Superior temporal gyrus (tissue), 1 donor: Measurements from ENCODE around the gene PMFBP1.
"Not testable (repeated sequence)": the region's sequence is repeated elsewhere in the genome, so short reads cannot be mapped to it uniquely, and the experiment has no call there.

Experiments used
- DNase-seq: peaks from one replicate; pipeline ENCODE4 v3.0.0-alpha.2; 2016; ENCODE audit errors: extremely low spot score

Gene PMFBP1

DNA sequence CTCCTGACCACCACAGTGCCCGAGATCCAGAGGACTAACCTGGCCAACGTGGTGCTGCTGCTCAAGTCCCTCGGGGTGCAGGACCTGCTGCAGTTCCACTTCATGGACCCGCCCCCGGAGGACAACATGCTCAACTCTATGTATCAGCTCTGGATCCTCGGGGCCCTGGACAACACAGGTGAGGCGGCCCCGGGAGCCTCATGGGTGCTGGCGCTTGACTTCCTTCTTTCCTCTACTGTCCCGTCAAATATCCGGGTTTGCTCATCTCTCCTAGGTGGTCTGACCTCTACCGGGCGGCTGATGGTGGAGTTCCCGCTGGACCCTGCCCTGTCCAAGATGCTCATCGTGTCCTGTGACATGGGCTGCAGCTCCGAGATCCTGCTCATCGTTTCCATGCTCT lies 64.6 kb downstream of the PMFBP1 start:
- DNase-seq = no peak

DNA sequence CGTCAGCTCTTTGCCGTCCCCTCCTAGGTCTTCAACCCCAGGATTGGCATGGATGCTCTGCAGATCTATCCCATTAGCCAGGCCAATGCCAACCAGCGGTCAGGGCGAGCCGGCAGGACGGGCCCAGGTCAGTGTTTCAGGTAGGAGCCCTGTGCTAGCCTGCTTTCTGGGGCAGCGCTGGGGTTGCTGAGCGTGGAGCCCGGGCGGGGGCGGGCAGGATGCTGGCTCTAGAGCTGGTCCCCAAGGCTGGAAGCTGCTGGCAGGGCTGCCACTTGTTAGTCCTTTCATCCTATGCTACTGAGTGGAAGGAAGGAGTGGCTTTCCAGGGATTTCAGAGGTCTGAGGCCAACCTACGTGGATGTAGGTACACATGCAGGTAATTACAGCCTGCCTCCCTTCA lies 66.0 kb downstream of the PMFBP1 start:
- DNase-seq = no peak

GRCh38 chr16:72104905-72105304 lies 67.0 kb downstream of the PMFBP1 start:
- no peak for DNase-seq

DNA sequence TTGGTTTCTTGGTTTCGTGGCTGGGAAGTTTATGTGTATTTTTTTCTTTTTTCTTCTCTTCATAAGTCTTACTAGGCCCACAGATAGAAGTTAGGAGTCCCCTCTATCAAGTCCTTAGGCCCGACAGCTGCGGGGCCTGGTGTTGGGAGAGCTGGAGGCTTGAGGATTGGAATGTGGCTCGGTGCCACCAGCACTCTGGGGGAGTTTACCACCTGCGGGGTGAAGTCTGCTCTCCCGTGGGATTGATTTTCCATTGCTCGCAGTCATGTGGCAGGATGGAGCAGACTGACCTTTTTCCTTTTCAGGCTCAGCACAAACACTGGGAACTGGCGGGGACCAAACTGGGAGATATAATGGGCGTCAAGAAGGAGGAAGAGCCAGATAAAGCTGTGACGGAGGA lies 70.8 kb downstream of the PMFBP1 start:
- no peak for DNase-seq

GRCh38 chr16:72099377-72099818 lies 72.6 kb downstream of the PMFBP1 start:
- DNase-seq = peak; percentile 75

GRCh38 chr16:72098936-72099335 lies 73.0 kb downstream of the PMFBP1 start:
- DNase-seq = no peak

GRCh38 chr16:72094266-72094610 lies 77.7 kb downstream of the PMFBP1 start:
- no peak for DNase-seq

DNA sequence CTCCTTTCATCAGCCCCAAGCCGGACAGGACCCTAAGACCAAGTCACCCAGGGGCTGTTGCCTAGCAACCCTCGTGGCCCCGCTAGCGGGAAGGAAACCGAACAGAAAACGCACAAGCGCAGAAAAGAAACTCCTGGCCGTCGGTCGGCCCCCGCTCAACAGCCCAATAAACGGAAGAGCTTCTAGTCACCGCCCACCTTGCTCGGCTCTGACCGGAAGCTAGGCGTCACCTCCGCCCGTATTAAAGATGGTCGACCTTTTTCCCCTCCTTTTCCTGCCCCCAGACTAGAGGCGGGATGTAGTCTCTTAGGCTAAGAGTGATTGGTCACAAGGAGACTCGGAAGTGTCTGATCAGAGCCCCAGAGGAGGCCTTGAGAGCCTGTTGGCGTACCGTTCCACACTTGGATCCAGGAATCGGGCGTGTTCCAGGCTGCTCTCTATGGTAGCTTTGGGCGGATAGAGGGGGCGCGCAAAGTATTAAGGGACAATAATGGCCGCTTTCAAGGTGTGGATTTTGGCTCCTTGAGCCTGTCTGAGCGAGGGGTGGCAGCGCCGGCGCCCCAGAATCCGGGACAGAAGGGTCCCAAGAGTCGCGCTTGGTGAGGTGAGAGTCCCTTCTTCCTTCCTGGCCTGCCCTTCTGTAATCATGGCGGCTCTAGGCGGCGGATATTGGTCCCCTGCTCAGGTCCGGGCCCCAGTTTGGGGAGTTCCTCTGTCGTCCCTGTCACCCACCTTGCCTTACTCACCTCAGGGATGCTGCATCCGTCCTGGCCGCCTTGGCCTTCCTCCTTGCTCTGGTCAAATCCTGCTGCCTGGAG lies 78.3 kb downstream of the PMFBP1 start, which contains the start of the genes DHX38 and TXNL4B:
DHX38 (plus strand) TSS at position 400 of the 818 bp plus-strand sequence. CDS start 2,311 bp downstream, outside the sequence.
TXNL4B (minus strand) TSS at position 173 of the 818 bp plus-strand sequence. CDS start 2,871 bp downstream, outside the sequence.
- DNase-seq = peak; percentile 100

- DNase-seq = no peak
Observed at GRCh38 chr16:72092832-72093447, 79.0 kb downstream of the PMFBP1 start.

DNA sequence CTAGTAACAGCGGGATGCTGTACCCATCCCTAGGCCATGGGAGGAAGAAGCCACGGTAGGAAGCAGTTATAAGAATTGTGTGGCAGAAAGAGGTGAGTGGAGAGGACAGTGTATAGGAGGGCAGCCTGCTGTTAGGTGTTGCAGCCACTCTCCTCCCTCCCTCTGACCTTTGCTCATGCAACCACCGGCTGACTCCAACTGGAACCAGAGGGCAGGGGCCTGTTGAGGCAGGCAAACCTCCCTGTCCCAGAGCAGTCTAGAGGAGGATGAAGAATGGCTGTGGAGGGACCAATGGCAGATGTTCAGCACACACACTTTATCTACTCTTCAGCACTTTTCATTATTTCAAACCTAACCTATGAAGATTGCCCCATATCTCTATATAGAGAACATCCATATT lies 80.7 kb downstream of the PMFBP1 start:
- no peak for DNase-seq

DNA sequence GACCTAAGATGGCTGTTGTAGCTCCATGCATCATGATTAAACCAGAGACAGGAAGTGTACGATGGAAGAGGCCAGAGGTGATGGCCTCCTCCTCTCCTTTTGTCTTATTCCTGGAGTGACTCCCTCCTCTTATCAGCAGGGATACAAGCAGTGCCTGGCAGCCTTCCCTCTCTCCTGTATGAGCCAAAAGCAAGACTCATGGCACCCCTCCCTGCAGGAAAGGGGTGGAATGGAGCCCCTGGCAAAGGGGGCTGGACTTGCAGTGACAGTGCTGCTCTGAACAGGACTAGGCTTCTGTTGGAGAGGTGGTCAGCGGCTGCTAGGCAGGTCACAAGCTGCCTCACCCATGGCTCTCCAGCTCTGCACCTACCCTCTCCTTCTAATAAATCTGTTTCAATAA lies 87.0 kb downstream of the PMFBP1 start:
- no peak for DNase-seq

DNA sequence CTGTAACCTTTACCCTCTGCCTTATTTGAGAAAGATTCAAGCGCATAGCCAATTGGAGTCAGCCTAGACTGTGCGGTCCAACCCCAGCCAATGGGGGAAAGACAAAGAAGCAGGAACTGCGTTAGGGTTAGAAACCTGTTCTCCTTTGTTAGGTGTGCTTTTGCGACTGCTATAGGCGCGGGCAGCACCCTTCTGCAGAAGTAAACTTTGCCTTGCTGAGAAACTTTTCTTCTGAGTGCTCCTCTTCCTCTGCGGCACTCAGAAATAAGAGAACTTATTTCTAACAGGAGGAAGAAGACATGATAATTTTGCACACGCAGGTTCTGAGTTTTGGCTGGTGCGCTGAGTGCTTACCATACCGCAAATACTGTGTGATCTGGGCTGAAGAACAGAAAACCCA lies 87.5 kb downstream of the PMFBP1 start:
- no peak for DNase-seq

GRCh38 chr16:72083778-72084404 lies 88.1 kb downstream of the PMFBP1 start:
- no peak for DNase-seq

DNA sequence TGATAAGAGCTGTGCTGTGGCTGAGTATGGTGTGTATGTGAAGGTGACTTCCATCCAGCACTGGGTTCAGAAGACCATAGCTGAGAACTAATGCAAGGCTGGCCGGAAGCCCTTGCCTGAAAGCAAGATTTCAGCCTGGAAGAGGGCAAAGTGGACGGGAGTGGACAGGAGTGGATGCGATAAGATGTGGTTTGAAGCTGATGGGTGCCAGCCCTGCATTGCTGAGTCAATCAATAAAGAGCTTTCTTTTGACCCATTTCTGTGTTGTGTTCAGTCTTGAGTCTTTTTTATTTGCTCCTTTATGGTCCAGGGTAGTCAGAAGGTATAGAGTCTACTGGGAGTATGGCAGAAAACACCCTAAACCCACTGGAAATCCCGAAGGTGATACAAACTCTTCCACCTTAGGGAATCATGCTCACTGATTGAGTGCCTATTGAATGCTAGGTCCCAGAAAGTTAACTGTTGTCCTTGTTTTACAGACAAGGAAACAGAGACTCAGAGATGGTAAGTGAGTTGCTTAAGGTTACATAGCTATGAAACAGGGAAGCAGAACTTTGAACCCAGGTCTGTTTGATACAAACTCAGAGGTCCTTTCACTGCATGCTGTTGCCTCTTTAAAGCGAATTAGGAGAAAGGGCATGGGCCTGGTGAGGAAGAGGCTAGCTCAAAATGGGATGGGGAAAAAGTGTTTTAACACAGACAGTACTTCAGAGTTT lies 94.8 kb downstream of the PMFBP1 start:
- not testable (repeated sequence) for DNase-seq

GRCh38 chr16:72075067-72075466 lies 96.9 kb downstream of the PMFBP1 start:
- DNase-seq = not testable (repeated sequence)

DNA sequence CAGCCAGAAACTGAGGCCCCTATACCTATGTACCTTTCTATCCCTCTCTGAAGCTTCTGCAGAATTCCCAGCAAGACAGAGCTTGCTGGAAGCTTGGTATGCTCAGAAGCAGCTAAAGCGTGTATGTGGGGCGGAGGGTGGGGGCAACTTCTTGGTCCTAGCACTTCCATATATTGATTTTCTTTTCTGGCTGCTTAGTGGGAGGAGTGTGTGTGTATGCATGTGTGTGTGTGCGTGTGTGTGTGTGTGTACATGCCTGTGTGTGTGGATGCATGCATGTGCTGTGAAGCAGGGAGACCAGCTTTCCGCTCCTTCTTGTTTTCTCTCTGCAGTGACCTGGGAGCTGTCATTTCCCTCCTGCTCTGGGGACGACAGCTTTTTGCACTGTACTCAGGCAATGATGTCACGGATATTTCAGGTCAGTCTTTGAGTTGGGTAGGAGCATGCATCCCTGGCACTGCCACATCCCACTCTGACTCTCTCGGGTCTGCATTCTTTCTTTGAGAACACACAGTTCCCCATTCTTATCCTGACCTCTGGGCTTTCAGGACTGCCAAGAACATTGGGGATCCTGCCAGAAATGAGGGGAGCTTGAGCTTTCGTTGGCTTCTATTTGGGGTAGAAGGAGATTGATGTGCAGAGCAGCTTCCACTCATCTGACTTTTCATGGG lies 98.3 kb downstream of the PMFBP1 start:
- DNase-seq = peak; percentile 47

DNA sequence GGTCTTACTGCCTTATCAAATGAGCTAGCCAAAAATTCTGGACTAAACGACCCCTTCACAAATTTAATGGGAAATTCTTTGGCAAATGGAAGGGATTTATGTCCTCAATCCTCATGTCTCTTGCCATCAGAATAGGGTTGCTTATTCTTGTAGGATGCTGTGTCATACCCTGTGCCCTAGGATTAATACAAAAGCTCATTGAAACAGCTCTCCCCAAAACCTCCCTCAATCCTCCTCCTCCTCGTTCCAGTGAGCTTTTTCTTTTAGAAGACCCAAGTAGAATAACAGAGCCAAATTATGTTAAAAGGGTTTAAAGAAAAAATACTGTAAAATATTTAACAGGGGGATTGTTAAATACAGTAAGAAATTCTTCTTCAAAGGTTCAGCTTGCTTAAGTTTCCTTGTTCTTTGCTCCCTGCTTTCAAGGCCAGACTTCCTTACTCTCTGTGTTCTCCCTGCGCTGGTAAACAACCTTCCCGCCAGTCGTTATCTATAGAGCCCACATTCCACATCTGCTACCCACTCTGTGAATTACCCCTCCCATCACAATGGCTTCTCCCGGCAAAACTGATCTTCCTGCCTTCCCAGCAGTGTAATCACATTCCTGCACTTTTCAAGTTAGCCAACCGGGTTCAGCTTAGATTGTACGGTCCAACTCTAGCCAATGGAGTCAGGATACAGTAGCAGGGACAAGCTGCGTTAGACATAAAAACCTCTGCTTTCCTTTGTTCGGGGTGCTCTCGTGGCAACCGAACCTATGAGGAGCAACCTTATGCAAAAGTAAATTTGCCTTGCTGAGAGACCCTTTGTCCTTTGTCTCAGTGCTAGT lies 99.2 kb downstream of the PMFBP1 start:
- DNase-seq = peak; percentile 47
